Activated CD8-positive, alpha-beta memory T cell treated with anti-CD3 and anti-CD28 coated beads, Interleukin-2, amount 10 ng/mL, durations not matched to agents 7 days and 5 days (primary cell): ENCODE results near the gene CCL5. TPM values are rescaled to one million over a fixed set of nuclear protein-coding genes. Genes with fewer than 3 reads are reported as not detected.

Source experiments
- ATAC-seq: fragments of 150-1000 bp; cut with Tn5 transposase; one replicate; pipeline ENCODE4 v1.10.0; 2021; ENCODE audit warnings: moderate library complexity
- CTCF ChIA-PET: fragments of 350-600 bp; sonication (Branson Sonifier 250); formaldehyde crosslinking; loops from one replicate; lab custom pipeline; 2021; ENCODE audit warnings: antibody characterized with exemption; lab: Charles Lee
- DNase-seq: peaks from one replicate; pipeline ENCODE4 v3.0.0-alpha.2; 2020
- H3K27ac Mint-ChIP-seq: one replicate; pipeline ENCODE4 v1.8.0; 2021; ENCODE audit warnings: mild to moderate bottlenecking, mixed read lengths
- H3K27me3 Mint-ChIP-seq: one replicate; pipeline ENCODE4 v1.8.0; 2021; ENCODE audit warnings: mixed read lengths
- H3K36me3 Mint-ChIP-seq: one replicate; pipeline ENCODE4 v1.8.0; 2021; ENCODE audit warnings: mild to moderate bottlenecking, mixed read lengths
- H3K4me1 Mint-ChIP-seq: one replicate; pipeline ENCODE4 v1.8.0; 2021; ENCODE audit warnings: mixed read lengths
- H3K4me3 Mint-ChIP-seq: one replicate; pipeline ENCODE4 v1.8.0; 2021; ENCODE audit warnings: mild to moderate bottlenecking, moderate library complexity, mixed read lengths
- H3K9me3 Mint-ChIP-seq: one replicate; pipeline ENCODE4 v1.8.0; 2022; ENCODE audit warnings: low read depth, mixed read lengths
- total RNA-seq, 2 experiments: library from RNA; stranded (reverse); gene quantifications; one replicate each; pipeline ENCODE4 v1.2.3, GENCODE V29; 2021

The CCL5 gene
- total RNA-seq, 2 experiments from 2014 or later = 973 to 1,249 TPM

DNA sequence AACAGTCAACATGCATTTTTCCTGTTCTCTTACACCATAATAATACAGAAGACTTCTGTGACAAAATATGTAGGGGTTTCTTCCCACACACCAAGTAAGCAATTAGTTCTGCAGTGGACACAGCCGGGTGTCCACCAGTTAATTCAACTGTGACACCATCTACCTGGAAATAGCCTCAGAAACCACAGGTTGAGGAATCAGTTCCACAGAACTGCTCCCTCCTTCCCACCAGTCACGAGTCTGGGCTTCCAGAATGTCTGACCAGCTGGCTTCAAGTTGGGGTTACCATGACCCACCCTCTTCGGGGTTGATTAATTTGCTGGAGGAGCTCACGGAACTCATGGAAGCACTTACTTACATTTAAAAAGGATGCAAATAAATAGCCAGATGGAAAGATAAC lies 13.6 kb upstream of the CCL5 start:
- no peaks in the 10 kb centered on the region for H3K9me3 Mint-ChIP-seq
- CTCF ChIA-PET = interaction anchor here (16.1 kb wide), 1 partner anchor 17 kb away, joined by 254 read pairs; the partner anchor contains the start of gene CCL5
- no peaks in the 10 kb centered on the region for H3K27me3 Mint-ChIP-seq
- H3K4me3 Mint-ChIP-seq = no peak overlapping the region
- peak overlapping the region; percentile 35 for H3K27ac Mint-ChIP-seq
- DNase-seq (no peak), ATAC-seq (no peak)
- peaks cover 10% of the 10 kb centered on the region for H3K36me3 Mint-ChIP-seq
- H3K4me1 Mint-ChIP-seq = peaks cover 91% of the 10 kb centered on the region

- peaks cover 10% of the 10 kb centered on the region for H3K36me3 Mint-ChIP-seq
Measured at GRCh38 chr17:35892091-35893035, 12.2 kb upstream of the CCL5 start.

GRCh38 chr17:35891269-35891668 lies 11.1 kb upstream of the CCL5 start:
- H3K36me3 Mint-ChIP-seq = peaks cover 11% of the 10 kb centered on the region
- CTCF ChIA-PET = interaction anchor here (1.1 to 16.1 kb wide), 4 partner anchors 9 to 69 kb away, joined by 3 to 254 read pairs (median 14); partner anchors contain the start of genes CCL5 and RDM1
- peaks cover 84% of the 10 kb centered on the region for H3K4me1 Mint-ChIP-seq
- ATAC-seq = no peak
- H3K4me3 Mint-ChIP-seq = peak overlapping the region; percentile 48
- H3K27ac Mint-ChIP-seq = peak overlapping the region; percentile 90
- DNase-seq = no peak
- no peaks in the 10 kb centered on the region for H3K9me3 Mint-ChIP-seq
- H3K27me3 Mint-ChIP-seq = no peaks in the 10 kb centered on the region

More at GRCh38 chr17:35892091-35893035, 12.2 kb upstream of the CCL5 start:
- Mint-ChIP-seq H3K4me1 (peaks cover 87% of the 10 kb centered on the region), H3K27me3 (no peaks in the 10 kb centered on the region), H3K4me3 (peak overlapping the region; percentile 16), H3K27ac (peak overlapping the region; percentile 90), H3K9me3 (no peaks in the 10 kb centered on the region)
- DNase-seq (peak; percentile 77), ATAC-seq (peak; percentile 29)
- CTCF ChIA-PET = interaction anchor here (1.0 to 16.1 kb wide), 7 partner anchors 8 to 128 kb away, joined by 3 to 254 read pairs (median 5); partner anchors contain the start of genes CCL5 and RDM1

- ATAC-seq = peak; percentile 68
- peaks cover 12% of the 10 kb centered on the region for H3K36me3 Mint-ChIP-seq
- DNase-seq = peak; percentile 96
- H3K27ac Mint-ChIP-seq = peak overlapping the region; percentile 90
- no peaks in the 10 kb centered on the region for H3K9me3 Mint-ChIP-seq
- peak overlapping the region; percentile 48 for H3K4me3 Mint-ChIP-seq
- CTCF ChIA-PET = interaction anchor here (1.1 to 16.1 kb wide), 5 partner anchors 10 to 82 kb away, joined by 3 to 254 read pairs (median 10); partner anchors contain the start of genes CCL5, RDM1 and TAF15
- H3K27me3 Mint-ChIP-seq = no peaks in the 10 kb centered on the region
- H3K4me1 Mint-ChIP-seq = peaks cover 79% of the 10 kb centered on the region
Measured at GRCh38 chr17:35890774-35891155, 10.6 kb upstream of the CCL5 start.

DNA sequence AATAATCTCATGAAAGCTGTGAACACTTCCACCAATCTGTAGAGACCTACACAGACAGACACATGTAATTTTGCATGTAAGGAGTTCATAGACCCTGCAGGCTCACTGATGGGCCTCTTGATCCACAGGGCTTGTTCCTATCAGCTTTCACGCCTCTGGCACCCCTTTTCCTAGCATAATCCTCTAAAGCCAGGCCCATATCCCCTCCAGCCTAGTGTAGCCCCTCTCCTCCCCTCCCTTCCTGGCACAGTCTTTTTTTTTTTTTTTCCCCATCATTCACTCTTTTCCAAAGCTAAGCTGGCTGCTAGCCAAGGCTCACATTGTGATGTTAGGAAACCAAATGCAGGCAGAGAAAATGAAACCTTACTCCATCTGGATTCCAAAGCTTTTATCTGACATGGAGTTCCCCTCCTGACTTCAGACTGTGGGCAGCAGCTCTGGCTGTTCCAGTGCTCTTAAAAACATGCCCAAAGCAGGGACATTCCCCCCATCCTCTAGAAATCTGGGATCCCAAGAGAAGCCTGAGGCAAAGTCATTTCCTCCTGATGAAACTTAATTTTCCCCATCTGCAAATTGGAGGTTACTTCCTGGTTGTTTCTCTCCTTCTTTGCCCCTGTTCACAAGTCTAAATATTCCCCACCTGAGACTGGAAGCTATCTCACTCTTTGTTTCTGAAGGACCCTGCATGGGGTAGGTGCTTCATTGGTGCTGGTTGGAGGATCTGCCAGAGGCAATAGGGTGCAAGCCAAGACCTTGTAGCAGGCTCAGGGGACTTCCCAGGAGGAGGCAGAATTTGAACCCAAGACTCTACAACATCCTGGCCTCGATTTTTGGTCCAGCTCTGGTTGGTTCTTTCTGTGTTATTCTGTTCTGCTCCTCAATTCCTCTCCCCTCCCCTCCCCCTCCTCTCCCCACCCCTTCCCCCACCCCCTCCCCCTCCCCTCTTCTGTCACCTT lies 9.9 kb upstream of the CCL5 start:
- Mint-ChIP-seq H3K9me3 (no peaks in the 10 kb centered on the region), H3K27ac (peak overlapping the region; percentile 90), H3K4me3 (peak overlapping the region; percentile 48), H3K4me1 (peaks cover 78% of the 10 kb centered on the region), H3K36me3 (peaks cover 18% of the 10 kb centered on the region), H3K27me3 (no peaks in the 10 kb centered on the region)
- ATAC-seq = peak; percentile 22
- CTCF ChIA-PET = interaction anchor here (0.5 to 16.1 kb wide), 8 partner anchors 9 to 1551 kb away, joined by 3 to 254 read pairs (median 4); partner anchors contain the start of genes CCL5, RDM1 and TAF15
- DNase-seq = no peak

- peak; percentile 50 for ATAC-seq
- peak; percentile 75 for DNase-seq
Measured at GRCh38 chr17:35889241-35889640, 9.1 kb upstream of the CCL5 start.

GRCh38 chr17:35878361-35878760 lies 1.8 kb downstream of the CCL5 start:
- Mint-ChIP-seq H3K27me3 (no peaks in the 10 kb centered on the region), H3K9me3 (no peaks in the 10 kb centered on the region), H3K4me1 (peaks cover 65% of the 10 kb centered on the region), H3K27ac (peak overlapping the region; percentile 99), H3K36me3 (peaks cover 61% of the 10 kb centered on the region), H3K4me3 (peak overlapping the region; percentile 99)
- CTCF ChIA-PET = interaction anchor here (1.2 to 15.6 kb wide), 10 partner anchors 17 to 97 kb away, joined by 3 to 254 read pairs (median 4); partner anchors contain the start of genes LYZL6 and RDM1
- ATAC-seq (peak; percentile 13), DNase-seq (peak; percentile 69)

More at GRCh38 chr17:35889241-35889640, 9.1 kb upstream of the CCL5 start:
- Mint-ChIP-seq H3K9me3 (no peaks in the 10 kb centered on the region), H3K36me3 (peaks cover 18% of the 10 kb centered on the region), H3K27me3 (no peaks in the 10 kb centered on the region), H3K27ac (peak overlapping the region; percentile 90), H3K4me1 (peaks cover 76% of the 10 kb centered on the region), H3K4me3 (peak overlapping the region; percentile 9)
- CTCF ChIA-PET = interaction anchor here (0.5 to 16.1 kb wide), 6 partner anchors 11 to 1551 kb away, joined by 3 to 254 read pairs (median 8); partner anchors contain the start of genes CCL5 and RDM1

- ATAC-seq (no peak), DNase-seq (no peak)
- CTCF ChIA-PET = interaction anchor here (0.7 to 15.6 kb wide), 8 partner anchors 9 to 92 kb away, joined by 3 to 254 read pairs (median 4); partner anchors contain the start of genes HEATR9 and RDM1
- H3K36me3 Mint-ChIP-seq = peaks cover 65% of the 10 kb centered on the region
- H3K9me3 Mint-ChIP-seq = no peaks in the 10 kb centered on the region
- H3K27me3 Mint-ChIP-seq = no peaks in the 10 kb centered on the region
- H3K4me1 Mint-ChIP-seq = peaks cover 69% of the 10 kb centered on the region
- peak overlapping the region; percentile 99 for H3K27ac Mint-ChIP-seq
- H3K4me3 Mint-ChIP-seq = peak overlapping the region; percentile 99
Measured at GRCh38 chr17:35877345-35878029, 2.7 kb downstream of the CCL5 start.

DNA sequence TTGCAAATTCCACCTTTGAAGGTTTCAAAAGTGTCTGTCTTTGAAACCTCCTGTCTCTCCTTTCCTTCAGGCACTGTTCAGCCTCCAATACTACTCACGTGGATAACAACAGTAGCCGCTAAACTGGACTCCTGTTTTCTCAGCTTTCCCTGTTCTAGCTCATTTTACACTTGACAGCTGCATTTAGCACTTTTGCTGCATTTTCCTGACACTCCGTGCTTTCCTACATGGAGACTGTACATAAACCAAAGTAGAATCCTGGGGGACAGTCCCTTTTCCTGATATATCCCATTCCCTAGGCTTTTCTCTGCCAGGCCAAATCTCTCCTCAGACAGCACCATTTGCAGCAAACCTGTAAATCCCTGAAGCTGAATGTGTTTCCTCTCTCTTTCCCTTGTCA lies 3.6 kb downstream of the CCL5 start:
- Mint-ChIP-seq H3K36me3 (peaks cover 72% of the 10 kb centered on the region), H3K9me3 (no peaks in the 10 kb centered on the region), H3K27me3 (no peaks in the 10 kb centered on the region), H3K4me1 (peaks cover 72% of the 10 kb centered on the region), H3K27ac (peak overlapping the region; percentile 93), H3K4me3 (peak overlapping the region; percentile 99)
- ATAC-seq (no peak), DNase-seq (no peak)
- CTCF ChIA-PET = interaction anchor here (0.9 to 15.6 kb wide), 12 partner anchors 8 to 113 kb away, joined by 3 to 254 read pairs (median 5); partner anchors contain the start of gene HEATR9

DNA sequence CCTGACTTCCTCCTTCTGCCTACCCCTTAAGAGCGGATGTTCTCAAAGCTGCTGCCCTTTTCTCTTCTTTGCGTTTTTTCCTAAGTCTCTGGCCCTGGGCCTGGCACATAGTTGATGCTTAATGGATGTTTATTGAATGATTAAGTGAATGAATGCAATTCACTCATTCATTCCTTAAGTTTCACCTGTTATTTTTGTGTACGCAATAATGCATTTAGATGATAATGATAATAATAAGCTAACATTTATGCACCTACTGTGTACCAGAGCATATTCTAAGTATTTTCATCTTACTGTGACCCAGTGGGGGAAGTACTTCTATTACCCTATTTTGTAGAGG lies 4.4 kb downstream of the CCL5 start:
- H3K27me3 Mint-ChIP-seq = no peaks in the 10 kb centered on the region
- no peak for DNase-seq
- H3K36me3 Mint-ChIP-seq = peaks cover 80% of the 10 kb centered on the region
- H3K9me3 Mint-ChIP-seq = no peaks in the 10 kb centered on the region
- peak; percentile 2 for ATAC-seq
- H3K4me1 Mint-ChIP-seq = peaks cover 73% of the 10 kb centered on the region
- CTCF ChIA-PET = interaction anchor here (0.9 to 15.6 kb wide), 11 partner anchors 9 to 112 kb away, joined by 3 to 254 read pairs (median 5); no protein-coding TSS in a partner anchor
- H3K4me3 Mint-ChIP-seq = peak overlapping the region; percentile 99
- H3K27ac Mint-ChIP-seq = peak overlapping the region; percentile 93

DNA sequence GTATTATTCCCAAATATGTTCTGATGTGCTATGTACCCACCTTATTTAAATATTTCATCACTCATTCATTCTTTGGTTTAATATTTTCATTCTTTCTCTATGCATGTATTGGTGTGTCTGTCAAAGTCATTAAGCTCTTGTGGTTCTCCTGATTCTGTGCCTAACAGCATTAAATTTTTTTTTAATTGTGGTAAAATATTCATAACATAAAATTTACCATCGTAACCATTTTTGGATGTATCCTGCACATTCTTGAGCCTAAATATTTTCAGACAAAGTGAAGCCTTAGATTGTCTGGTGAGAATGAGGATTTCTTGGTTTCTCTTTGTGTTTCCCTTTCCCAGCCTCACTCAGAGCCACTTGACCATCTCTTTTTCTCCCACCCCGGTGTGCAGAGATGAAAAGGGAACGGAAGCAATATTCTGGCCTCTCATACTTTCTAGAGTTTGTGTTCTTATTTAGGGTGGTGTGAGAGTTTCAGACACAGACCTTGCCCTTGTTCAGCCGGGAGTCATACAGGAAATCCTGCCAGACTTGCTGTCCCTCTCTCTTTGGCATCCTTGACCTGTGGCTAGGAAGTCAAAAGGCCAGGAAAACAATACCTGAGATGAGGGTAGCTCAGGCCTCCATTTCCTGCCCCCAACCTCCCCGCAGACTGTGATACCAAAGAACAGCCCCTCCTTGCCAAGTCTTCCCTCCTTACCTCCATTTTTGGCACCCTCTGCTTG lies 4.9 kb downstream of the CCL5 start:
- Mint-ChIP-seq H3K4me1 (peaks cover 69% of the 10 kb centered on the region), H3K9me3 (no peaks in the 10 kb centered on the region), H3K4me3 (peak overlapping the region; percentile 99), H3K27me3 (no peaks in the 10 kb centered on the region), H3K36me3 (peaks cover 81% of the 10 kb centered on the region), H3K27ac (peak overlapping the region; percentile 93)
- peak; percentile 75 for DNase-seq
- CTCF ChIA-PET = interaction anchor here (1.3 to 15.6 kb wide), 8 partner anchors 9 to 111 kb away, joined by 3 to 254 read pairs (median 5); no protein-coding TSS in a partner anchor
- peak; percentile 0 for ATAC-seq
